Keratinocyte (primary cell): ENCODE results near the gene MYO1E. TPM values are rescaled to one million over a fixed set of nuclear protein-coding genes. Genes with fewer than 3 reads are reported as not detected.

Source experiments
- DNase-seq: peaks from one replicate; pipeline ENCODE4 v3.0.0-alpha.2; 2011; ENCODE audit warnings: low read depth, missing footprints, low spot score
- FAIRE-seq: peaks from 2 replicates; lab custom pipeline; 2011; peaks lifted over from hg19 to GRCh38; lab: Jason Lieb, UNC
- H2AFZ ChIP-seq: 2 replicates; pipeline ENCODE4 v1.6.0; 2012; ENCODE audit warnings: low read length, control low read depth, inconsistent platforms; ENCODE audit not compliant: control insufficient read depth
- H3K27ac ChIP-seq: 2 replicates; pipeline ENCODE4 v1.5.1; 2011; ENCODE audit warnings: low read length; ENCODE audit not compliant: control insufficient read depth, insufficient read depth
- H3K27me3 ChIP-seq: 3 replicates; pipeline ENCODE4 v1.6.0; 2011; ENCODE audit warnings: low read length; ENCODE audit not compliant: control insufficient read depth, insufficient read depth; ENCODE audit errors: extremely low read depth
- H3K36me3 ChIP-seq, 2 experiments: 2 replicates in 1 of 2; 3 replicates in 1 of 2; pipeline ENCODE4 v1.5.1; 2011; ENCODE audit warnings: low read length in 2 of 2, mild to moderate bottlenecking in 1 of 2; ENCODE audit not compliant: control insufficient read depth in 2 of 2, insufficient read depth in 2 of 2; ENCODE audit errors: extremely low read depth in 1 of 2
- H3K4me1 ChIP-seq: 3 replicates; pipeline ENCODE4 v1.5.1; 2011; ENCODE audit warnings: low read length; ENCODE audit not compliant: control insufficient read depth, insufficient read depth; ENCODE audit errors: extremely low read depth
- H3K4me2 ChIP-seq: 3 replicates; pipeline ENCODE4 v1.6.0; 2011; ENCODE audit warnings: low read depth, low read length; ENCODE audit not compliant: control insufficient read depth, insufficient read depth; ENCODE audit errors: extremely low read depth
- H3K4me3 ChIP-seq, 3 experiments: fragments of 200-600 bp in 1 of 3; sonication (generic) in 1 of 3; 2 replicates in 2 of 3; 3 replicates in 1 of 3; pipeline ENCODE4 v1.5.1; 2011 to 2016; ENCODE audit warnings: low read length in 3 of 3, mild to moderate bottlenecking in 3 of 3, control low read depth in 2 of 3, inconsistent platforms in 1 of 3, low read depth in 1 of 3, mixed read lengths in 1 of 3, mixed run types in 1 of 3, moderate library complexity in 1 of 3; ENCODE audit not compliant: control insufficient read depth in 2 of 3, insufficient read depth in 2 of 3; ENCODE audit errors: extremely low read depth in 1 of 3
- H3K79me2 ChIP-seq: 2 replicates; pipeline ENCODE4 v1.6.0; 2012; ENCODE audit warnings: low read length; ENCODE audit not compliant: control insufficient read depth, insufficient read depth
- H3K9ac ChIP-seq: 3 replicates; pipeline ENCODE4 v1.6.0; 2011; ENCODE audit warnings: low read length; ENCODE audit not compliant: control insufficient read depth, insufficient read depth; ENCODE audit errors: extremely low read depth
- H3K9me1 ChIP-seq: 3 replicates; pipeline ENCODE4 v1.6.0; 2011; ENCODE audit warnings: low read length; ENCODE audit not compliant: control insufficient read depth, insufficient read depth; ENCODE audit errors: extremely low read depth
- H3K9me3 ChIP-seq: 2 replicates; pipeline ENCODE4 v1.5.1; 2012; ENCODE audit warnings: low read depth, low read length; ENCODE audit not compliant: control insufficient read depth
- H4K20me1 ChIP-seq: 3 replicates; pipeline ENCODE4 v1.6.0; 2011; ENCODE audit warnings: low read length; ENCODE audit not compliant: control insufficient read depth, insufficient read depth; ENCODE audit errors: extremely low read depth
- EZH2 ChIP-seq: IDR thresholded peaks from one replicate; pipeline ENCODE4 v1.6.1; 2012; ENCODE audit warnings: inconsistent platforms, mild to moderate bottlenecking, low read length, moderate library complexity
- dilution Hi-C: fragments of 300-500 bp; cut with MboI; formaldehyde crosslinking; loops from one replicate; pipeline ENCODE4 v1.7.0; 2020; ENCODE audit warnings: low sequenced_read_pairs; ENCODE audit not compliant: extremely low pct_ligation_motif_present
- polyA plus RNA-seq, 5 experiments: library from polyadenylated mRNA; depleted of rRNA in 3 of 5; stranded (reverse) in 3 of 5; stranded (forward) in 1 of 5; unstranded in 1 of 5; fragments of >200 nt; gene quantifications; 1 replicate in 1 of 5; 2 replicates in 3 of 5; 3 replicates in 1 of 5; pipeline versions ENCODE4 v1.2.1 to v1.2.3, GENCODE V29; 2011 to 2012; ENCODE audit warnings: missing spikeins in 2 of 5, low read depth in 1 of 5, low replicate concordance in 1 of 5
- TF ChIP-seq, protein P1 (sequence below), 3 experiments: IDR thresholded peaks in 1 of 3; conservative IDR thresholded peaks in 1 of 3; optimal IDR thresholded peaks in 1 of 3; 2 replicates in 2 of 3; 3 replicates in 1 of 3; pipeline versions ENCODE3 to v1.5.1; 2011; ENCODE audit warnings: low read length in 3 of 3, mild to moderate bottlenecking in 3 of 3, moderate library complexity in 2 of 3, control low read depth in 1 of 3, inconsistent platforms in 1 of 3; ENCODE audit not compliant: insufficient read depth in 2 of 3; ENCODE audit errors: extremely low read depth in 1 of 3

MYO1E gene
- polyA plus RNA-seq, 1 donor (not counting 4 experiments of a cell fraction or from before 2014, with no cell fraction given): 213 TPM

DNA sequence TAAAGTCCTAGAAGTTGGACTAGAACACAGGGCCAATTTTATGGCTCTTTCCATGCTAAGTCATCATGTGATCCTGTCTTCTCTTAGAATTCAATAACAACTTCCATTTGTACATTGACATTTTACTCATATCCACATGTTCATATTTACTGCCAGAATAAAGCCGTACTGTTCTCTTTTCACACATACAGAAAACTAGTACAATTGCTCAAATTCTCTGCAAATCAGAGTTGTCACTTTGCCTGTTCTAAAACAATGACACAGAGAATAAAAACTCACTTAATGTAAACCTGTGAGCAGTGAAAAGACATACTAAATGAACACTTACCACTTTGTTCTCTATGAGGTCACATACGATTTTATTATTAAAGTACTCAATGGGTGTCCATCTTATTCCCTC lies 162.5 kb downstream of the MYO1E start:
- H3K9me1 ChIP-seq: no peaks in the 10 kb centered on the region
- H3K27me3 ChIP-seq: no peaks in the 10 kb centered on the region
- H3K36me3 ChIP-seq: peaks cover 42 to 60% of the 10 kb centered on the region in 2 experiments
- no peak overlapping the region for H3K27ac ChIP-seq
- H4K20me1 ChIP-seq: no peaks in the 10 kb centered on the region
- H3K9me3 ChIP-seq: no peaks in the 10 kb centered on the region
- FAIRE-seq (no peak), DNase-seq (no peak)
- H3K9ac ChIP-seq: no peak overlapping the region
- no peak for TF ChIP-seq EZH2
- TF ChIP-seq, protein P1, sequence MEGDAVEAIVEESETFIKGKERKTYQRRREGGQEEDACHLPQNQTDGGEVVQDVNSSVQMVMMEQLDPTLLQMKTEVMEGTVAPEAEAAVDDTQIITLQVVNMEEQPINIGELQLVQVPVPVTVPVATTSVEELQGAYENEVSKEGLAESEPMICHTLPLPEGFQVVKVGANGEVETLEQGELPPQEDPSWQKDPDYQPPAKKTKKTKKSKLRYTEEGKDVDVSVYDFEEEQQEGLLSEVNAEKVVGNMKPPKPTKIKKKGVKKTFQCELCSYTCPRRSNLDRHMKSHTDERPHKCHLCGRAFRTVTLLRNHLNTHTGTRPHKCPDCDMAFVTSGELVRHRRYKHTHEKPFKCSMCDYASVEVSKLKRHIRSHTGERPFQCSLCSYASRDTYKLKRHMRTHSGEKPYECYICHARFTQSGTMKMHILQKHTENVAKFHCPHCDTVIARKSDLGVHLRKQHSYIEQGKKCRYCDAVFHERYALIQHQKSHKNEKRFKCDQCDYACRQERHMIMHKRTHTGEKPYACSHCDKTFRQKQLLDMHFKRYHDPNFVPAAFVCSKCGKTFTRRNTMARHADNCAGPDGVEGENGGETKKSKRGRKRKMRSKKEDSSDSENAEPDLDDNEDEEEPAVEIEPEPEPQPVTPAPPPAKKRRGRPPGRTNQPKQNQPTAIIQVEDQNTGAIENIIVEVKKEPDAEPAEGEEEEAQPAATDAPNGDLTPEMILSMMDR (optimal IDR thresholded peaks at IDR 0.05 in 1 of 3, IDR thresholded peaks at IDR 0.05 in 1 of 3, conservative IDR thresholded peaks at IDR 0.05 in 1 of 3; ENCODE audit: extremely low read depth in 1 of 3, insufficient read depth in 2 of 3, low read length in 3 of 3): no peak
- H2AFZ ChIP-seq: no peak overlapping the region
- H3K4me2 ChIP-seq: no peak overlapping the region
- H3K79me2 ChIP-seq: no peaks in the 10 kb centered on the region
- H3K4me1 ChIP-seq: no peaks in the 10 kb centered on the region
- no peak overlapping the region for H3K4me3 ChIP-seq
- dilution Hi-C loops: no loop called here

DNA sequence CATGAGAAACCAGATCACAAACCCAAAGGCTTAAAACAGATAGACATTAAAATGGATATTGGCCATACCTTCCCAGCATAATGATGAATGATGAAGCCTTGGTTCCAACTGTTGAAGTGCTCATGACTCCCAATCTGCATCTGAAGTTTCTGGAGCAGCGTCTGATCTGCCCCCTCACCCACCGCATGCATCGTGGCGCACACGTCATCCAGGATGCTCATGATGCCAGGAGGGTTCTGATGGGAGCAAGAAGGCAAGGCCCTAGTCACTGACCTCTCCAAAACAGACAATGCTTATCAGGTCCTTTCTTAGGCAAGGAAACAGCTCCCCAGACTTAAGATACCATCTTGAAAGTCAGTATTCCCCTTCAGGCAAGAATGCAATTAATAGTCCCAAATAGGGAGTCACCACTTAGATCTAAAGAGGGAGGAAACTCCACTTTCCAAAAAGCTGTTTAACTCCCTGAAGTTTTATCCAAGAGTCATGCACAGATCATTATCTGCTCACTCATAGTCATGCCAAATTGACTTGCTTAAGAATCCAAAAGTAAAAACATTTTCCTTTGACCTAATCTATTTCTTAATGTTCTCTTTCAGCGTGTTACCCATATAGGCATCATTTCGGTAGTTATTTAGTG lies 163.9 kb downstream of the MYO1E start:
- Histone ChIP-seq H3K9me1 (no peaks in the 10 kb centered on the region), H3K9ac (no peak overlapping the region), H3K4me1 (no peaks in the 10 kb centered on the region), H2AFZ (no peak overlapping the region), H3K27me3 (no peaks in the 10 kb centered on the region), H3K9me3 (no peaks in the 10 kb centered on the region), H3K4me3 (no peak overlapping the region), H3K79me2 (no peaks in the 10 kb centered on the region), H3K4me2 (no peak overlapping the region), H4K20me1 (no peaks in the 10 kb centered on the region), H3K27ac (no peak overlapping the region), H3K36me3 (peaks cover 41 to 74% of the 10 kb centered on the region in 2 experiments)
- no peak for FAIRE-seq
- no peak for DNase-seq
- TF ChIP-seq EZH2: no peak
- TF ChIP-seq, protein P1 (optimal IDR thresholded peaks at IDR 0.05 in 1 of 3, IDR thresholded peaks at IDR 0.05 in 1 of 3, conservative IDR thresholded peaks at IDR 0.05 in 1 of 3; ENCODE audit: extremely low read depth in 1 of 3, insufficient read depth in 2 of 3, low read length in 3 of 3): no peak
- dilution Hi-C loops: no loop called here
